Body of pancreas (tissue), 4 donors: ENCODE results near the gene CERS3.

Experiments used
- POLR2A ChIP-seq, 3 donors: fragments of 450-650 bp; IDR thresholded peaks; one replicate each; pipeline ENCODE4 v1.6.1; 2016; ENCODE audit warnings: antibody characterized with exemption in 3 of 3, mild to moderate bottlenecking in 2 of 3
- TF ChIP-seq, protein P1 (sequence below), 7 experiments: fragments of 450-650 bp in 4 of 7; fragments of 200-600 bp in 3 of 7; sonication (generic) in 3 of 7; IDR thresholded peaks; one replicate each; pipeline ENCODE4 v1.5.1; 2016 to 2019; ENCODE audit warnings: antibody characterized with exemption in 7 of 7

DNA sequence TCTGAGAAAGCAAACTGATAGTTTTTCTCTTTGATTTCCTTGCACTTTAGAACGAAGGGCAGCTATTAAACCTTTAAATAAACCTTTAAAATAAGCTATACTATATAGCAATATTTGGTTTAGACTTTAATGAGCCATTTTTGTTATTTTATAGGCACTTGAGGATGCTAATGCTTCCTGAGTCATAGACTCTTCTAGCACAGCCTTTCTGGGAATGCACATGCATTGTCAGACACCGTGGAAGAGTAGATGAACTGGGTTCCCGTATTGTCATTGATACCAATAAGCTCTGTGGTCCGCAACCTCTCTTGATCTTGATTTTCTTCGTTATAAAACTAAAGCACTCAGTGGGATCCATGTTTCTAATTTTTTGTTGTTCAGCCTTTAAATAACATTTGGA lies 27.6 kb downstream of the CERS3 start:
- TF ChIP-seq, protein P1, sequence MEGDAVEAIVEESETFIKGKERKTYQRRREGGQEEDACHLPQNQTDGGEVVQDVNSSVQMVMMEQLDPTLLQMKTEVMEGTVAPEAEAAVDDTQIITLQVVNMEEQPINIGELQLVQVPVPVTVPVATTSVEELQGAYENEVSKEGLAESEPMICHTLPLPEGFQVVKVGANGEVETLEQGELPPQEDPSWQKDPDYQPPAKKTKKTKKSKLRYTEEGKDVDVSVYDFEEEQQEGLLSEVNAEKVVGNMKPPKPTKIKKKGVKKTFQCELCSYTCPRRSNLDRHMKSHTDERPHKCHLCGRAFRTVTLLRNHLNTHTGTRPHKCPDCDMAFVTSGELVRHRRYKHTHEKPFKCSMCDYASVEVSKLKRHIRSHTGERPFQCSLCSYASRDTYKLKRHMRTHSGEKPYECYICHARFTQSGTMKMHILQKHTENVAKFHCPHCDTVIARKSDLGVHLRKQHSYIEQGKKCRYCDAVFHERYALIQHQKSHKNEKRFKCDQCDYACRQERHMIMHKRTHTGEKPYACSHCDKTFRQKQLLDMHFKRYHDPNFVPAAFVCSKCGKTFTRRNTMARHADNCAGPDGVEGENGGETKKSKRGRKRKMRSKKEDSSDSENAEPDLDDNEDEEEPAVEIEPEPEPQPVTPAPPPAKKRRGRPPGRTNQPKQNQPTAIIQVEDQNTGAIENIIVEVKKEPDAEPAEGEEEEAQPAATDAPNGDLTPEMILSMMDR (IDR thresholded peaks at IDR 0.05): no peak
- no peak for TF ChIP-seq POLR2A (IDR thresholded peaks at IDR 0.05)
